Peyer's patch (tissue), 4 donors: ENCODE data around the gene CNTNAP2.

Source experiments
- CTCF ChIP-seq, 6 experiments: fragments of 450-650 bp in 4 of 6; fragments of 200-600 bp in 2 of 6; sonication (generic) in 1 of 6; IDR thresholded peaks; one replicate each; pipeline ENCODE4 v1.5.1; 2017 to 2019; ENCODE audit warnings: antibody characterized with exemption in 6 of 6, mild to moderate bottlenecking in 3 of 6, moderate library complexity in 1 of 6
- POLR2A ChIP-seq, 2 donors: fragments of 450-650 bp; IDR thresholded peaks; one replicate each; pipeline ENCODE4 v1.5.1; 2017; ENCODE audit warnings: antibody characterized with exemption in 2 of 2, mild to moderate bottlenecking in 2 of 2, moderate library complexity in 2 of 2

DNA sequence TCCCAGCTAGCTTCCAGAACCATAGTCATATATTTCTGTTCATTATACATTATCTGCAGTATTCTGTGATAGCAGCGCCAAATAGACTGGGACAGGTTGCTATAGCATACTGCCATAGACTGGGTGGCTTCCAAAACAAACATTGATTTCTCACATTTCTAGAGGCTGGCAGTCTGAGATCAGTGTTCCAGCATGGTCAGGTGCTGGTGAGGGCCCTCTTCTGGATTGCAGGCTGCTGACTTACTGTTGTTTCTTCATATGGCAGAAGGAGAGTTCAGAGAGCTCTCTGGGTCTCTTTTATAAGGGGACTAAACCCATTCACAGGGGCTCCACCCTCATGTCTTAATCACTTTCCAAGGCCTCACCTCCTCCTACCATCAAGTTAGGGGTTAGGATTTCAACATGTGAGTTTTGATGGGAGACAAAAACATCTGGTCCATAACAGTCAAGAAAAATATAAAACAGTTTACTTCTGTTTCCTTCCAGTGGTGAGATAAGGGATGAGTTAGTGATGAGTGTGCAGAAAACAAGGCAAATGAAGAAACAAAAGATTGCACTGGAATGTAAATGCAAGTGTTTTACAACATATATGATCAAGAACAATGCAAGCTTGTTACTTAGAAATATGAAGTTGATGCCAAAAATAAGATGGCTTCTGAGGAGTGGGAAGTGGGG lies 2074.9 kb downstream of the CNTNAP2 start:
- no peak for TF ChIP-seq CTCF (IDR thresholded peaks at IDR 0.05)
- TF ChIP-seq POLR2A (IDR thresholded peaks at IDR 0.05) = no peak
